GM21737 (cell line): Measurements from ENCODE around the gene PALM.
"Not testable (repeated sequence)": the region's sequence is repeated elsewhere in the genome, so short reads cannot be mapped to it uniquely, and the experiment has no call there.

ENCODE experiments used
- ATAC-seq: cut with Tn5 transposase; IDR thresholded peaks from one replicate; pipeline ENCODE4 v1.9.1; 2021; ENCODE audit warnings: mild to moderate bottlenecking, moderate library complexity; ENCODE audit not compliant: unreplicated experiment

Gene PALM

DNA sequence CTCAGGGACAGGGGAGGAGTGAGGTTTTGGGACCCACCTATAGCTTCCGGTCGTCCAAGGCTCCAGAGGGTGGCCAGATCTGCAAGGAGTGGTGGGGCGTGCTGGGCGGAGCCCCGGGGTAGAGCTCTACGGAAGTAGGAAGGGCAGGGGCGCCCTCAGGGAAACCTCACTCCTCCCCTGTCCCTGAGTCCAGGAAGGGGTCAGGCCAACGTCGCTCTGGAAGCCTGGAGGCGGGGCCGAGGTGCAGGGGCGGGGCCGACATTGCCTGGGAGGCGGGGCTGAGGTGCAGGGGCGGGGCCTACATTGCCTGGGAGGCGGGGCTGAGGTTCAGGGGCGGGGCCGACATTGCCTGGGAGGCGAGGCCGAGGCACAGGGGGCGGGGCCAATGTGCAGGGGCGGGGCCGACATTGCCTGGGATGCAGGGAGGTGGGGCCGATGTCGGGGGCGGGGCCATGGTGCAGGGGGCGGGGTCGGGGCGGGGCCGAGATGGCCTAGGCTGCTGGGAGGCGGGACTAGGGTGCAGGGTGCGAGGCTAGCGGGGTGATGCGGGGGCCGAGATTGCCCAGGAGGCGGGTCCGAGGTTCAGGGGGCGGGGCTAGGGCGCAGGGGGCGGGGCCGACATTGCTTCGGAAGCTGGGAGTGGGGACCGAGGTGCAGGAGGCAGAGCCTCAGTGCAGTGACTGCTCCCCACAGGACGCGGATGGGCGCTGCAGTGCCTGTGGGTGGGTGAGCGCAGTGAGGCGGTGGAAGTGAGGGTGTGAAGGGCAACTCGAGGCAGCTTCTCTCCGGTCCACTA is 4.9 kb upstream of the PALM start:
- ATAC-seq, result no peak

DNA sequence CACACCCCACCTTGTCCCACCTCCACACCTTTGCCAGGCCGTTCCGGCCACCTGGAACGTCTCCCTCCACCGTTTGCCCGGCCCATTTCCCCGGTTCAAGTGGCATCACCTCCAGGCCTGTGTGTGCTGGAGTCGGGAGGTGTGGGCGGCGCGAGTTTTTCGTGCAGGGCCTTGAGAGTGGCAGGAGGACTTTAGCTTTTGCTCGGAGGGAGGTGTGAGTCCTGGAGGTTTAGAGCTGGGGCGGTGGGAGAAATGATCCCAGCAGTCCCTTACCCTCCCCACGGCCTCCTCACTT is 4.3 kb upstream of the PALM start:
- ATAC-seq, result no peak

GRCh38 chr19:709196-709964 is 645 bp downstream of the PALM start:
- no peak for ATAC-seq

- no peak for ATAC-seq
Measured at GRCh38 chr19:709965-710571, 1.3 kb downstream of the PALM start.

- no peak for ATAC-seq
Measured at GRCh38 chr19:710767-711166, 2.0 kb downstream of the PALM start.

- ATAC-seq, result no peak
Measured at GRCh38 chr19:711254-711653, 2.5 kb downstream of the PALM start.

- no peak for ATAC-seq
Measured at GRCh38 chr19:715347-715746, 6.6 kb downstream of the PALM start.

DNA sequence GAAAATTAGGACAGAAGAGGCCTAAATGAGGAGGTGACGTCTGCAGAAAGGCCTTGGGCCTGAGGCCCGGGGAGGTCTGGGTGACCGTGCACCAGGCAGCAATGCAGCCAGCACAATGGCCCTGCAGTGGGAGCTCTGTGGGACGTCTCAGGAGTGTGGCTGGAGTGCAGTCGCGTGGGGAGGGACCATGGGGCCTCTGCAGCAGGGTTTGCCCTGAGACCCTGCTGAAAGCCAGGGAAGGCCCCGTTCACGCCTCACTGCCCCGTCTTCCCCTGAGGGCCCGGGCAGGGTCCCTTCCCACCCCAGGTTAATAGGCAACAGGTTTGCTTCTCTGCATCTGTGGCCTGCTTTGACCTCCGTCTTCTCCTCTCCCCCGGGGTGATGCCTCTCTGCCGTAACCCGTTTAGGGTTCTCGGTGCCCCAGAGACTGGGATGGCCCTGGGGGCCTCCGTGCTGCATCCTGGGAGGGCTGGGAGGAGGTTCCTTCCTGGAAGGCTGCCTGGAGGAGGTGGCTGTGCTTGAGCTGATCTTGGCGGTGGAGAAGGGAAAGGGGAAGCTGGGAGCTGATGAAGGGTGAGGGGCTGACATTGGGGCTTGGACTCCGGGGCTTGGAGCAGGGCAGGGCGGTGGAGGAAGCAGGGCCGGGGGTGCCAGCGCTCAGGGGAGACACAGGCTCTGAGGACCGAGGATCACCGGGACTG is 9.7 kb downstream of the PALM start:
- ATAC-seq, result no peak

GRCh38 chr19:718991-719512 is 10.3 kb downstream of the PALM start:
- ATAC-seq, result no peak

- no peak for ATAC-seq
Measured at GRCh38 chr19:719636-720344, 11.1 kb downstream of the PALM start.

DNA sequence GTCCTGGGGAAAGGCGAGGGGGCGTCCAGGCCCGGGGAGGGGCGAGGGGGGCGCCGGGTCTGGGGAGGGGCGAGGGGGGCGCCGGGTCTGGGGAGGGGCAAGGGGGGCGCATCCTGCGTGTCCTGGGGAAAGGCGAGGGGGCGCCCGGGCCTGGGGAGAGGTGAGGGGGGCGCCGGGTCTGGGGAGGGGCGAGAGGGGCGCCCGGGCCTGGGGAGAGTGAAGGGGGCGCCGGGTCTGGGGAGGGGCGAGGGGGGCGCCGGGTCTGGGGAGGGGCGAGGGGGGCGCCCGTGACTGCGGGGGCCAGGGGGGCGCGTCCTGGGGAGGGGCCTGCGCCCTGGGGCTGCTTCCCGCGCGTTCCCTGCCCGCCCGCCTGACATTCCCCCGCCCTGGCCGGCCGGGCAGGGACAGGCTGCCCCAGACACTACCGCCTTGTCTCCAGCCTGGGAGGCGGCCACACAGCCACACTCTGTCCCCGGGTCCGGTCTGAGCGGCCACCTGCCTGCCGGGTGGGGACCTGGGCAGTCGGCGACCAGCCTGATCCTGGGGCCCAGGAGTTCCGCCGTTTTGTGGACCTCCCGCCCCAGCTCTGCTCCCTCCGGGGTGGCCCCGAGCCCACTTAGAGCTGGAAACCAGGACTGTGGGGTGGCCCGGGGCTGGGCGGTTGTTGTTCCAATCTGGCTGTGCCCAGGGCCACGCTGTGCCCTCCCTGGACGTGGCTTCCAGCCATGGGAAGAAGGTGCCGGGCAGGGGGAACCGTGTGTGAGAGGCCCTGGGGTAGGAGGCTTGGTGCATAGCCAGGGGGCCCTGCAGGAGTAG is 11.8 kb downstream of the PALM start:
- ATAC-seq, result no peak

DNA sequence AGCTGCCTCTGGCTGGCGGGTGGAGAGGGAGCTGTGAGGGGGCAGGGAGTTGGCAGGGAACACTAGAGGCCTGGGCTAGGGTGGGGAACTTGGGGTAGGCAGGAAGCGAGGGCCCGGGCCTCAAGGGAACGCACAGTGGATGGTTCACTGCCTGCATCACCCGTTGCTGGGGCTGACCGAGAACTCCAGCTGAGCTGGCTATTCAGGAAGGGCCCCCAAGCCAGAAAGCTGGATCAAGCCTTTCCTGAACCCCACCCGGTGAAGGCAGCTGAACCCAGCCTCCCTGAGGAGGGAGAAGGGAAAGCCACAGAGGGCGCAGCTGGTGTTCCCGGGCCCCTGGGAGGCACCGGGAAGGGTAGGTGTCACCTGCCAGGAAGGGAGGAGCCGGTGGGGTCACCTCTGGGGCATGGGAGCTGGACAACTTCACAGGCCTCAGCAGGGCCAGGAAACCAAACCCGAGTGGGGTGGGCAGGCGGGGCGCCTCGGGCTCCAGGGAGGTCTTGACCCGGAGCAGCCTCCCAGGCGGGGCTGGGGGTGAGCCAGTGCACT is 13.9 kb downstream of the PALM start:
- no peak for ATAC-seq

DNA sequence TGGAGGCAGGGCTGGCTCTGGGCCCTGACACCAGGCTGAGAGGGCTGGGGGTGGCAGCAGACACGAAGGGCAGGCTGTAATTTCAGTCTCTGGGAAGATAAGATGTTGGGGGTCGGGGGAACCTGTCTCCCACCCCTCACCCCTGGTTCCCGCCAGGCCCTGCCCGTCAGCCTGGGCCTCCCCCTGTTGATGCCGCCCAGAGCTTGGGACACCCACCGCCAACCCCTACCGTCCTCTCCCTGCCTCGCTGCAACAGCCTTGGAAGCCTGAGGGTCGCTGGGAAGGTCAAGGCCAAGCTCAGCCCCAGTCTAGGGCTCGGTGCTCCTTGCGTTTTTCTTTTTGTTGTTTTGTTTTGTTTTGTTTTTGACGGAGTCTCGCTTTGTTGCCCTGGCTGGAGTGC is 14.5 kb downstream of the PALM start:
- ATAC-seq, result no peak

DNA sequence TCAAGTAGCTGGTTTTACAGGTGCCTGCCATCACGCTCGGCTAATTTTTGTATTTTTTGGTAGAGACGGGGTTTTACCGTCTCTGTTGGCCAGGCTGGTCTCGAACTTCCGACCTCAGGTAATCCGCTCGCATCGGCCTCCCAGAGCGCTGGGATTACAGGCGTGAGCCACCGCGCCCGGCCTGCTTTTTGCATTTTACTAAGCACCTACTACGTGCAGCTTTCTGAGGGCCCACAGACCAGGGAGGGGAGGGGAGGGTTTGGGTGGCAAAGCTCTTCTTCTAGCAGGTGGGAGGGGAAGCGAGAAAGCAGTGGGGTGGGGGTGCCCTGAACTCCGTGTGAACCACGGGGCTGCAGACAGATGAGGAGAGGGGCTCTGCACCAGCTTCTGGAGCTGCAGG is 15.0 kb downstream of the PALM start:
- ATAC-seq, result no peak

DNA sequence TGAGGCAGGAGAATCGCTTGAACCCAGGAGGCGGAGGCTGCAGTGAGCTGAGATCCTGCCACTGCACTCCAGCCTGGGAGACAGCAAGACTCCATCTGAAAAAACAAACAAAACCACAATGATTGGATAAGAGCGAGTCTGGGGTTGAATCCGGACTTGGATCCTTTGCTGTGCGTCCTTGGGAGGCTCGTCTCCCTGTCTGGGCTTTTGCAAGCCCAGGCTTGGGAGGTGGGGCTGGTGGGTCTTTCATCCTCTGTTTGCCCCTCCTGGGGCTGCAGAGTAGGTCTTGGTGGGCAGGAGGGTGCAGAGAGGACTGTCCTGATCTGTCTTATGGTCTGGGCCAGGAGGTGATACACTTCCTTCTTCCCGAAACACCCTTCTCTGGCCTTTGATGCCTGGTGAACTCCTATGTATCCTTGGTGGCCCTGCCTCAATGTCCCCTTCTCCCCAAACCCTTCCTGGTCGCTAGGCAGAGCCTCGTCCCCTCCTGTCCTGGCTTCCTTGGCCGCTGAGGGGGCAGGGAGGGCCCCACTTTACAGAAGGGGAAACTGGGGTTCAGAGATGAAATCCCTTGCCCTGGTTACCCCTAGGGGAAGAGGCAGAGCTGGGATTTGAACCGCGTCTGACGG is 16.8 kb downstream of the PALM start:
- ATAC-seq, result no peak

DNA sequence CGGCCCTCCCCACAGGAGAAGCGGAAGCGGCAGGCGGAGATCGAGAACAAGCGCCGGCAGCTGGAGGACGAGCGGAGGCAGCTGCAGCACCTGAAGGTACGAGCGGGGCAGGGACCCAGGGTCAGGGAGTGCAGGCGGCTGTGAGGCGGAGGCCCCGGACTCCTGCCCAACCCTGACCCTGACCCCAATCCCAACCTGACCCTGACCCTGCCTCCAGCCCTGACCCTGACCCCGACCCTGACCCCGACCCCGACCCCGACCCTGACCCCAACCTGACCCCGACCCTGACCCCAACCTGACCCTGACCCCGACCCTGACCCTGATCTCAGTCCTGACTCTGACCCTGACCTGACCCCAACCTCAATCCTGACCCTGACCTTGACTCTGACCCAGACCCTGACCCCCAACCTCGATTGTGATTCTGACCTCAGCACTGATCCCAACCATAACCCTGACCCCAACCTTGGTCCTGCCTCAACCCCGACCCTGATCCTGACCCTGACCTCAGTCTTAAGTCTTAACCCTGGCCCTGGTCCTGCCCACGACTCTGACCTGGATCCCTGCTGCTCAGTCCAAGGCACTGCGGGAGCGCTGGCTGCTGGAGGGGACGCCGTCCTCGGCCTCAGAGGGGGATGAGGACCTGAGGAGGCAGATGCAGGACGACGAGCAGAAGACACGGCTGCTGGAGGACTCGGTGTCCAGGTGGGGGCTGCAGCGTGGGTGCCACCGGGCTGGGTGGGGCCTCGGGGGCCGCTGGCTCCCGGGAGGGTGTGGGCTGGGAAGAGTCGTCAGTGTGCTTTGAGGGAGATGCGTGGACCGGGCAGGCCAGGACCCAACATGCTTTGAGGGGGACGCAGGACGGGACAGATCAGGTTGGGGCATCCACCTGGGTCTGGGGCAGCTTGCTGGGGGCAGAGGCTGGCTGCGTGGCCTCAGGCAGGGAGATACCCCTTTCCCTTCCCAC is 18.5 kb downstream of the PALM start:
- ATAC-seq, result no peak

DNA sequence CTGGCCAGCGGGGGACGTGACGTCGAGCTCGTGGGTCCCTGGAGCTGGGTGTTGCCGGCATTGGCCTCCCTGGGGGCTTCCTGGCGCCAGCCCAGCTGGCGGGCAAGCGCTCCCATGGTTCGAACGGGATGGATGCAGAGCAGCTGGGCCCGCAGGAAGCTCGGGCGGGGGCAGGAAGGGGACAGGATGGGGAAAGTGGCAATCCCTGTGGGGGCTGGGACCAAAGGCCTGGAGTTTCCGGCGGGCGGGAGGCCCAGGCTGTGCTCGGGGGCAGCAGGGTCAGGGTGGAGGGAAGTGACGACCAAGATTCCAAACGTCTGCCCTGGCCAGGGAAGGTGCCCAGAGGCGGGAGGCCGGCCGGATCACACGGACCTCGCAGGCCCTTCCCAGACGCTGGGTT is 19.3 kb downstream of the PALM start:
- no peak for ATAC-seq

GRCh38 chr19:729564-729963 is 20.8 kb downstream of the PALM start:
- not testable (repeated sequence) for ATAC-seq
